Testis (tissue), 2 donors: ENCODE data around the gene ZZZ3.

Experiments
- CTCF ChIP-seq, 3 experiments: fragments of 450-650 bp in 2 of 3; fragments of 200-600 bp in 1 of 3; sonication (generic) in 1 of 3; IDR thresholded peaks; one replicate each; pipeline ENCODE4 v1.5.1; 2016 to 2019; ENCODE audit warnings: antibody characterized with exemption in 3 of 3, mild to moderate bottlenecking in 2 of 3, moderate library complexity in 1 of 3
- POLR2A ChIP-seq: fragments of 450-650 bp; IDR thresholded peaks from one replicate; pipeline ENCODE4 v1.6.1; 2017; ENCODE audit warnings: antibody characterized with exemption, mild to moderate bottlenecking, moderate library complexity

DNA sequence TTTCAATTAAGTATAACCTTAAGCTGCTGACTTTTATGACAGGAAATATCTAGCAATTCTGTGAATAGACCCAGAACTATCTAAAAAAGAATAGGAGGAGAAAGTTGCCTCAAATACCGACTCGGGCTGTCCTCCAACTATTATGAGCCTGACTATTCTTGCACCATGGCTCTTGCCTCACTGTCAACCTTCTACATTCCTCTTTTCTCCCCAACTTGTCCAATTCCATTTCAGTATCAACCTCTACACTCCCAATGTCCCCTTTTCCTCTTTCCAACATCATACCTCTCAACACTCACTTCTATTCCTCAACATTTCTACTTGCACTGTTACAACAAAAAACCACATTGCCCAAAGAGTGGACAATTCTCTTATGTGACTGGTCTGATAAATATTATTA lies 2.3 kb downstream of the ZZZ3 start:
- TF ChIP-seq CTCF (IDR thresholded peaks at IDR 0.05) (no peak), POLR2A (no peak)
